H1 (cell line): ENCODE results near the gene APOL5. TPM values are rescaled to one million over a fixed set of nuclear protein-coding genes. Genes with fewer than 3 reads are reported as not detected.

ENCODE experiments used
- CTCF ChIA-PET: fragments of 300-600 bp; sonication (Branson Sonifier 250); formaldehyde crosslinking; loops from one replicate; lab custom pipeline; 2021; ENCODE audit not compliant: partially characterized antibody; lab: Charles Lee
- POLR2A ChIA-PET: fragments of 300-600 bp; sonication (Branson Sonifier 250); formaldehyde crosslinking; loops from one replicate; lab custom pipeline; 2021; ENCODE audit warnings: inconsistent platforms; ENCODE audit not compliant: partially characterized antibody; lab: Charles Lee
- DNase-seq, 2 experiments: peaks; one replicate each; pipeline versions ENCODE4 v3.0.0 to v3.0.0-alpha.2; 2010 to 2022; ENCODE audit warnings: low spot score in 2 of 2, low read depth in 1 of 2, mixed read lengths in 1 of 2
- FAIRE-seq: peaks from 2 replicates; lab custom pipeline; 2011; peaks lifted over from hg19 to GRCh38; lab: Jason Lieb, UNC
- H2AFZ ChIP-seq: 2 replicates; pipeline ENCODE4 v1.8.1; 2012; ENCODE audit warnings: low read length, inconsistent platforms
- H2AK5ac ChIP-seq: 2 replicates; pipeline ENCODE4 v1.6.1; 2013; ENCODE audit warnings: low read depth, low read length
- H2BK120ac ChIP-seq: replicated peaks from 2 replicates; pipeline ENCODE3; 2013; ENCODE audit warnings: low read depth, low read length, inconsistent platforms
- H2BK12ac ChIP-seq: 2 replicates; pipeline ENCODE4 v1.6.1; 2013; ENCODE audit warnings: low read depth, low read length
- H2BK15ac ChIP-seq: 2 replicates; pipeline ENCODE4 v1.6.1; 2013; ENCODE audit warnings: low read length
- H2BK20ac ChIP-seq: 2 replicates; pipeline ENCODE4 v1.6.1; 2013; ENCODE audit warnings: low read length
- H2BK5ac ChIP-seq: 2 replicates; pipeline ENCODE4 v1.6.1; 2013; ENCODE audit warnings: low read depth, low read length
- H3K14ac ChIP-seq: 2 replicates; pipeline ENCODE4 v1.6.1; 2013; ENCODE audit warnings: inconsistent platforms; ENCODE audit not compliant: insufficient read length
- H3K18ac ChIP-seq: 2 replicates; pipeline ENCODE4 v1.6.1; 2013; ENCODE audit warnings: low read length; ENCODE audit errors: extremely low read depth
- H3K23ac ChIP-seq: 2 replicates; pipeline ENCODE4 v1.6.1; 2013; ENCODE audit warnings: inconsistent platforms; ENCODE audit not compliant: insufficient read length
- H3K23me2 ChIP-seq: 2 replicates; pipeline ENCODE4 v1.6.1; 2013; ENCODE audit warnings: low read depth, low read length
- H3K27ac ChIP-seq: 2 replicates; pipeline ENCODE4 v1.6.1; 2011; ENCODE audit warnings: low read depth, low read length, inconsistent platforms
- H3K27me3 ChIP-seq, 4 experiments: replicated peaks in 1 of 4; 1 replicate in 1 of 4; 2 replicates in 3 of 4; pipeline versions ENCODE4 v1.6.1 to v1.8.1; 2011 to 2013; ENCODE audit warnings: low read length in 3 of 4, mild to moderate bottlenecking in 3 of 4, inconsistent platforms in 2 of 4, mixed read lengths in 2 of 4, moderate library complexity in 1 of 4; ENCODE audit not compliant: control insufficient read depth in 3 of 4, insufficient read depth in 3 of 4; ENCODE audit errors: extremely low read depth in 1 of 4
- H3K36me3 ChIP-seq, 4 experiments: 2 replicates each; pipeline versions ENCODE4 v1.6.1 to v1.8.1; 2011 to 2013; ENCODE audit warnings: mild to moderate bottlenecking in 4 of 4, low read length in 3 of 4, moderate library complexity in 2 of 4, control low read depth in 1 of 4, inconsistent platforms in 1 of 4; ENCODE audit not compliant: insufficient read depth in 4 of 4, control insufficient read depth in 2 of 4
- H3K4ac ChIP-seq: replicated peaks from 2 replicates; pipeline ENCODE3; 2013; ENCODE audit warnings: low read length, low read depth, mixed read lengths, inconsistent platforms; ENCODE audit not compliant: insufficient read length
- H3K4me1 ChIP-seq, 4 experiments: replicated peaks in 1 of 4; 1 replicate in 1 of 4; 2 replicates in 3 of 4; pipeline versions ENCODE4 v1.6.1 to v1.8.1; 2011 to 2013; ENCODE audit warnings: low read length in 3 of 4, inconsistent platforms in 2 of 4, mixed read lengths in 1 of 4; ENCODE audit not compliant: insufficient read depth in 4 of 4, control insufficient read depth in 3 of 4
- H3K4me2 ChIP-seq, 2 experiments: 2 replicates each; pipeline versions ENCODE4 v1.6.1 to v1.8.1; 2011 to 2013; ENCODE audit warnings: low read depth in 2 of 2, low read length in 2 of 2, control low read depth in 1 of 2, inconsistent platforms in 1 of 2, mild to moderate bottlenecking in 1 of 2; ENCODE audit not compliant: insufficient read depth in 1 of 2
- H3K4me3 ChIP-seq, 4 experiments: fragments of 200-600, 300-600 bp in 1 of 4; sonication (generic), shearing (Covaris generic), sonication (Bioruptor Twin) in 1 of 4; 2 replicates each; pipeline versions ENCODE4 v1.5.1 to v1.8.1; 2011 to 2016; ENCODE audit warnings: low read length in 4 of 4, low read depth in 3 of 4, control low read depth in 2 of 4, inconsistent platforms in 2 of 4, mild to moderate bottlenecking in 2 of 4, mixed read lengths in 1 of 4, moderate library complexity in 1 of 4; ENCODE audit not compliant: insufficient read depth in 2 of 4; ENCODE audit errors: extremely low read depth in 1 of 4
- H3K56ac ChIP-seq: replicated peaks from 2 replicates; pipeline ENCODE3; 2013; ENCODE audit warnings: low read depth, mild to moderate bottlenecking, mixed read lengths, low read length, inconsistent platforms; ENCODE audit not compliant: insufficient read length
- H3K79me1 ChIP-seq: 2 replicates; pipeline ENCODE4 v1.6.1; 2013; ENCODE audit warnings: low read depth, low read length, control low read depth
- H3K79me2 ChIP-seq, 2 experiments: 2 replicates each; pipeline versions ENCODE4 v1.6.1 to v1.8.1; 2012 to 2013; ENCODE audit warnings: low read length in 2 of 2, mild to moderate bottlenecking in 2 of 2, inconsistent platforms in 1 of 2; ENCODE audit not compliant: insufficient read depth in 2 of 2, control insufficient read depth in 1 of 2
- H3K9ac ChIP-seq, 4 experiments: replicated peaks in 1 of 4; 1 replicate in 1 of 4; 2 replicates in 3 of 4; pipeline versions ENCODE4 v1.6.1 to v1.8.1; 2011 to 2013; ENCODE audit warnings: low read depth in 3 of 4, low read length in 3 of 4, control low read depth in 2 of 4, mild to moderate bottlenecking in 2 of 4, moderate library complexity in 2 of 4, inconsistent platforms in 1 of 4; ENCODE audit errors: extremely low read depth in 1 of 4
- H3K9me3 ChIP-seq, 2 experiments: 2 replicates each; pipeline versions ENCODE4 v1.6.1 to v1.8.1; 2012 to 2013; ENCODE audit warnings: mild to moderate bottlenecking in 2 of 2, moderate library complexity in 2 of 2, control low read depth in 1 of 2, inconsistent platforms in 1 of 2, low read depth in 1 of 2, low read length in 1 of 2, mixed read lengths in 1 of 2; ENCODE audit not compliant: insufficient read depth in 2 of 2
- H4K20me1 ChIP-seq, 2 experiments: replicated peaks in 1 of 2; 2 replicates each; pipeline versions ENCODE3 to v1.8.1; 2011 to 2013; ENCODE audit warnings: inconsistent platforms in 2 of 2, low read length in 2 of 2, mild to moderate bottlenecking in 1 of 2; ENCODE audit not compliant: insufficient read depth in 2 of 2, control insufficient read depth in 1 of 2
- H4K5ac ChIP-seq: 2 replicates; pipeline ENCODE4 v1.6.1; 2013; ENCODE audit warnings: low read length, low read depth, mixed read lengths, inconsistent platforms; ENCODE audit not compliant: insufficient read length
- H4K8ac ChIP-seq: 2 replicates; pipeline ENCODE4 v1.8.0; 2013; ENCODE audit warnings: mild to moderate bottlenecking, moderate library complexity, low read length, inconsistent platforms; ENCODE audit not compliant: insufficient read depth; ENCODE audit errors: extremely low read depth
- H4K91ac ChIP-seq: replicated peaks from 2 replicates; pipeline ENCODE3; 2013; ENCODE audit warnings: low read length, mixed read lengths, inconsistent platforms; ENCODE audit not compliant: insufficient read length
- CBX5 ChIP-seq: fragments of 300-800, 300-1000 bp; sonication (generic); IDR thresholded peaks from 2 replicates; pipeline ENCODE4 v1.7.1; 2016; ENCODE audit warnings: antibody characterized with exemption, low read length, low read depth
- CTBP2 ChIP-seq: IDR thresholded peaks from 2 replicates; pipeline ENCODE4 v1.7.0; 2011; ENCODE audit warnings: borderline replicate concordance, mild to moderate bottlenecking, moderate library complexity, mixed read lengths, low read length; ENCODE audit not compliant: insufficient read depth, insufficient read length
- GABPA ChIP-seq: IDR thresholded peaks from 2 replicates; pipeline ENCODE4 v1.6.1; 2011; ENCODE audit warnings: mild to moderate bottlenecking, low read length, moderate library complexity, borderline replicate concordance; ENCODE audit not compliant: insufficient read depth
- RAD21 ChIP-seq, 2 experiments: IDR thresholded peaks in 1 of 2; conservative IDR thresholded peaks in 1 of 2; 2 replicates each; pipeline ENCODE4 v1.6.1; 2011; ENCODE audit warnings: low read depth in 2 of 2, low read length in 2 of 2, improper control_type of control experiment in 1 of 2, inconsistent platforms in 1 of 2, mild to moderate bottlenecking in 1 of 2, moderate library complexity in 1 of 2
- RXRA ChIP-seq: IDR thresholded peaks from 2 replicates; pipeline ENCODE4 v1.6.1; 2011; ENCODE audit warnings: low read depth, mild to moderate bottlenecking, low read length, moderate library complexity; ENCODE audit not compliant: insufficient read depth
- SAP30 ChIP-seq: fragments of 300-600 bp; sonication (generic); IDR thresholded peaks from 2 replicates; pipeline ENCODE4 v1.7.1; 2012; ENCODE audit warnings: low read length, moderate library complexity, mild to moderate bottlenecking, inconsistent platforms; ENCODE audit not compliant: insufficient read depth, insufficient replicate concordance
- SIRT6 ChIP-seq: IDR thresholded peaks from one replicate; pipeline ENCODE4 v1.7.1; 2012; ENCODE audit warnings: low read length, inconsistent platforms
- SRF ChIP-seq: IDR thresholded peaks from 2 replicates; pipeline ENCODE4 v1.6.1; 2011; ENCODE audit warnings: mild to moderate bottlenecking, low read depth, low read length, moderate library complexity
- TCF12 ChIP-seq: IDR thresholded peaks from 2 replicates; pipeline ENCODE4 v1.6.1; 2011; ENCODE audit warnings: low read depth, mild to moderate bottlenecking, low read length
- WGBS, 2 experiments: shearing (Covaris generic) in 1 of 2; methylation state at CpG; one replicate each; pipeline versions ENCODE4 v1.1.6 to v1.1.7; 2013 to 2015; ENCODE audit warnings: low lambda C conversion rate in 2 of 2, mixed read lengths in 2 of 2, inconsistent platforms in 1 of 2, low coverage in 1 of 2, missing lambda C conversion rate in 1 of 2; ENCODE audit not compliant: insufficient replicate concordance in 2 of 2, insufficient coverage in 1 of 2, insufficient read length in 1 of 2; ENCODE audit errors: extremely low coverage in 1 of 2, missing lambda C conversion rate in 1 of 2; 5-methylcytosine and 5-hydroxymethylcytosine counted together
- polyA plus RNA-seq, 7 experiments: library from polyadenylated mRNA; depleted of rRNA in 3 of 7; stranded (reverse) in 5 of 7; unstranded in 2 of 7; fragments of >200 nt in 5 of 7; fragments of 200-250 nt in 2 of 7; gene quantifications; 1 replicate in 5 of 7; 2 replicates in 1 of 7; 4 replicates in 1 of 7; pipeline versions ENCODE4 v1.2.1 to v1.2.3, GENCODE V29; 2011 to 2013; ENCODE audit warnings: missing spikeins in 2 of 7, mixed read lengths in 2 of 7
- total RNA-seq: library from RNA; stranded (reverse); fragmentation: NEBNext Ultra II Directional; extraction: Animal tissue kit (Norgen Biotek cat#: 25700); gene quantifications from 2 replicates; pipeline ENCODE4 v1.2.1, GENCODE V29; 2021

The APOL5 gene
- total and polyA plus RNA-seq, 2 of the 8 experiments (the other 6 are each of a cell fraction or from before 2014, with no cell fraction given), result not detected

DNA sequence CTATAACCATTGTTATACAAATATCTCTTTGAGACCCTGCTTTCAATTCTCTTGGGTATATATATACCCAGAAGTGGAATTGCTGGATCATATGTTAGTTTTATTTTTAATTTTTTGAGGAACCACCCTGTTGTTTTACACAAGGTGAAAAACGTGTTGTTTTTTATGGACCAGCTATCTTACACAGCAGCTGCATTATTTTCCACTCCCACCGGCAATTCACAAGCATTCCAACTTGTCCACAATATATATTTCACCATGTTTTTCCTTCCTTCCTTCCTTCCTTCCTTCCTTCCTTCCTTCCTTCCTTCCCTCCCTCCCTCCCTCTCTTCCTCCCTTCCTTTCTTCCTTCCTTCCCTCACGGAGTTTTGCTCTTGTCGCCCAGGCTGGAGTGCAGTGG is 6.3 kb upstream of the APOL5 start:
- no peak overlapping the region for H2BK120ac ChIP-seq
- no peak overlapping the region for H3K18ac ChIP-seq
- H3K27me3 ChIP-seq, result no peaks in the 10 kb centered on the region
- no peak overlapping the region for H2AK5ac ChIP-seq
- no peak overlapping the region for H2BK20ac ChIP-seq
- H3K14ac ChIP-seq, result no peak overlapping the region
- H3K27ac ChIP-seq, result no peak overlapping the region
- no peak overlapping the region for H4K8ac ChIP-seq
- no peak overlapping the region for H4K5ac ChIP-seq
- no peak overlapping the region for H3K23ac ChIP-seq
- no peak overlapping the region for H3K9ac ChIP-seq
- H2BK5ac ChIP-seq, result no peak overlapping the region
- H2BK15ac ChIP-seq, result no peak overlapping the region
- no peaks in the 10 kb centered on the region for H4K20me1 ChIP-seq
- H3K9me3 ChIP-seq, result peaks cover 0 to 3% of the 10 kb centered on the region in 2 experiments; a peak in 1 of 4 replicates
- no peak overlapping the region for H2AFZ ChIP-seq
- no peaks in the 10 kb centered on the region for H3K36me3 ChIP-seq
- POLR2A ChIA-PET, result no interaction called here
- no peak overlapping the region for H3K4me3 ChIP-seq
- H3K4me2 ChIP-seq, result no peak overlapping the region
- H3K79me1 ChIP-seq, result no peaks in the 10 kb centered on the region
- H3K23me2 ChIP-seq, result no peaks in the 10 kb centered on the region
- H3K79me2 ChIP-seq, result no peaks in the 10 kb centered on the region
- H3K4ac ChIP-seq, result no peak overlapping the region
- WGBS, 2 experiments, result 94% methylated on average over 4 of the region's 4 CpGs; no CpG with 5 or more reads in 1 of the 2 experiments
- no peak overlapping the region for H4K91ac ChIP-seq
- DNase-seq, result no peak
- FAIRE-seq, result no peak
- H3K4me1 ChIP-seq, result no peaks in the 10 kb centered on the region
- no peak overlapping the region for H3K56ac ChIP-seq
- CTCF ChIA-PET, result interaction anchor here (0.6 to 0.7 kb wide), 2 partner anchors 26 to 424 kb away, joined by 3 read pairs; no protein-coding TSS in a partner anchor
- H2BK12ac ChIP-seq, result no peak overlapping the region
- TF ChIP-seq SIRT6 (no peak), RAD21 (IDR thresholded peaks at IDR 0.05 in 1 of 2, conservative IDR thresholded peaks at IDR 0.05 in 1 of 2; ENCODE audit: low read depth in 2 of 2, low read length in 2 of 2) (no peak), CTBP2 (no peak), CBX5 (no peak), SAP30 (no peak), GABPA (no peak), RXRA (no peak), SRF (no peak), TCF12 (no peak)
